ENCODE data around the gene CFB.

DNA sequence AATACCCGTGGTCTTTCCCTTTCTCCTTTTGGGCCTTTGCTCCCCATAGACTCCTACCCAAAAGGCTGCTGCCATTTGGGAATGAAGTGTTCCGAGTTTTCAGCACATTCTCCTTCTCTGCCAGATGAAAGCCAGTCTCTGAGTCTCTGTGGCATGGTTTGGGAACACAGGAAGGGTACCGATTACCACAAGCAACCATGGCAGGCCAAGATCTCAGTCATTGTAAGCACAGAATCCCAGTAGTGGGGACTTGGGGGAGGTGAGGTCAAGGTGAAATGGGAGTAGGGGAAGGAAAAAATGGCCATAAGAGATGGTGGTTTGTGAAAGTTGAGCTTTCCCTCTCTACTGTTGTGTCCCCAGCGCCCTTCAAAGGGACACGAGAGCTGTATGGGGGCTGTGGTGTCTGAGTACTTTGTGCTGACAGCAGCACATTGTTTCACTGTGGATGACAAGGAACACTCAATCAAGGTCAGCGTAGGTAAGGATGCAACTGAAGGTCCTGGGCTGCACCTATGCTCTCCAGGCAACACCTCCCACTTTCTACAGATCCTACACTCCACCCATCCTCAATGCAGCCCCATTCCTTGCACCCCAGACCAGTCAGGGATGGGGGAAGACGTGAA is 4.1 kb downstream of the CFB start:
- TF ChIP-seq, protein P1, sequence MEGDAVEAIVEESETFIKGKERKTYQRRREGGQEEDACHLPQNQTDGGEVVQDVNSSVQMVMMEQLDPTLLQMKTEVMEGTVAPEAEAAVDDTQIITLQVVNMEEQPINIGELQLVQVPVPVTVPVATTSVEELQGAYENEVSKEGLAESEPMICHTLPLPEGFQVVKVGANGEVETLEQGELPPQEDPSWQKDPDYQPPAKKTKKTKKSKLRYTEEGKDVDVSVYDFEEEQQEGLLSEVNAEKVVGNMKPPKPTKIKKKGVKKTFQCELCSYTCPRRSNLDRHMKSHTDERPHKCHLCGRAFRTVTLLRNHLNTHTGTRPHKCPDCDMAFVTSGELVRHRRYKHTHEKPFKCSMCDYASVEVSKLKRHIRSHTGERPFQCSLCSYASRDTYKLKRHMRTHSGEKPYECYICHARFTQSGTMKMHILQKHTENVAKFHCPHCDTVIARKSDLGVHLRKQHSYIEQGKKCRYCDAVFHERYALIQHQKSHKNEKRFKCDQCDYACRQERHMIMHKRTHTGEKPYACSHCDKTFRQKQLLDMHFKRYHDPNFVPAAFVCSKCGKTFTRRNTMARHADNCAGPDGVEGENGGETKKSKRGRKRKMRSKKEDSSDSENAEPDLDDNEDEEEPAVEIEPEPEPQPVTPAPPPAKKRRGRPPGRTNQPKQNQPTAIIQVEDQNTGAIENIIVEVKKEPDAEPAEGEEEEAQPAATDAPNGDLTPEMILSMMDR (IDR thresholded peaks at IDR 0.05): no peak
- TF ChIP-seq POLR2A (IDR thresholded peaks at IDR 0.05): no peak
- TF ChIP-seq EP300 (IDR thresholded peaks at IDR 0.05): no peak
